ENCODE results near the gene ZNF385B.

ZNF385B gene

GRCh38 chr2:179772346-179772745 lies 89.1 kb downstream of the ZNF385B start:
- Histone ChIP-seq H4K91ac (ENCODE audit: low read depth, low read length) (no peak overlapping the region), H2BK5ac (ENCODE audit: low read depth, low read length, poor library complexity) (no peak overlapping the region), H3K4me3 (ENCODE audit: low read depth, low read length) (no peak overlapping the region), H2AK5ac (ENCODE audit: low read length) (no peak overlapping the region), H3K27me3 (ENCODE audit: insufficient read depth, low read length) (no peaks in the 10 kb centered on the region), H3K9ac (ENCODE audit: low read length) (no peak overlapping the region), H3K4me1 (ENCODE audit: control insufficient read depth in 1 of 2, insufficient read depth in 2 of 2, low read length in 2 of 2) (no peaks in the 10 kb centered on the region), H3K4ac (ENCODE audit: low read depth, low read length) (no peak overlapping the region), H2BK12ac (ENCODE audit: low read length) (no peak overlapping the region), H3K79me1 (ENCODE audit: low read length) (no peaks in the 10 kb centered on the region), H4K12ac (ENCODE audit: low read depth, low read length) (no peak overlapping the region), H4K8ac (ENCODE audit: low read depth, low read length) (no peak overlapping the region), H3K23ac (ENCODE audit: low read length) (no peak overlapping the region), H3K14ac (ENCODE audit: low read length) (no peak overlapping the region), H3K79me2 (ENCODE audit: control insufficient read depth, insufficient read depth, low read length, poor library complexity) (no peaks in the 10 kb centered on the region), H3K36me3 (ENCODE audit: control insufficient read depth in 1 of 2, insufficient read depth in 2 of 2, low read length in 2 of 2) (no peaks in the 10 kb centered on the region), H3K4me2 (ENCODE audit: low read length) (no peak overlapping the region), H2BK120ac (ENCODE audit: insufficient read depth, low read length, poor library complexity) (no peak overlapping the region), H3K9me3 (ENCODE audit: insufficient read depth, low read depth, low read length) (no peaks in the 10 kb centered on the region), H2AFZ (ENCODE audit: insufficient read depth, low read length, poor library complexity) (no peak overlapping the region), H3K27ac (ENCODE audit: low read depth, low read length) (no peak overlapping the region), H3K18ac (ENCODE audit: low read length) (no peak overlapping the region)
- no CpG with 5 or more reads among the region's 1 CpG for WGBS (ENCODE audit: extremely low coverage, insufficient coverage, insufficient read length)
- no peak for DNase-seq

DNA sequence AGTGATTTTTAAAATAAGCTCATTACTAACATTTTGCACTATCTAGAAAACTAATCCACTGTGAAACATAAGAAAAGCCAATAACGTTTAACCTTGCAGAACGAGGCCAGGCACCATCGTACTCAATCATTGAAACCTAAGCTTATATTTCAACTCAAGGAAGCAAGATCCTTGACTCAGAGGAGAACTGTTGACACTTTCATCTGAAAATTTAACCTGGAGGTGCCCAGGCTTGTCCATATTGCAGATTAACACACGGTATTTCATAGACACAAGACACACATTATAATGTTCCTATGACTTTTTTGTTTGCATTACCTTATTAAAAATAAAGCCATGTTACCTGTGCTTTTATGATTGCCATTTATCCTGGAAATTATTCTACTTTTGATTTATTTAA lies 89.6 kb downstream of the ZNF385B start:
- no peaks in the 10 kb centered on the region for H3K27me3 ChIP-seq (ENCODE audit: insufficient read depth, low read length)
- no peak overlapping the region for H2AFZ ChIP-seq (ENCODE audit: insufficient read depth, low read length, poor library complexity)
- WGBS (ENCODE audit: extremely low coverage, insufficient coverage, insufficient read length) = no CpG with 5 or more reads among the region's 4 CpGs
- H3K4me2 ChIP-seq (ENCODE audit: low read length) = no peak overlapping the region
- H3K4me3 ChIP-seq (ENCODE audit: low read depth, low read length) = no peak overlapping the region
- no peaks in the 10 kb centered on the region for H3K4me1 ChIP-seq (ENCODE audit: control insufficient read depth in 1 of 2, insufficient read depth in 2 of 2, low read length in 2 of 2)
- H2BK5ac ChIP-seq (ENCODE audit: low read depth, low read length, poor library complexity) = no peak overlapping the region
- no peak overlapping the region for H3K14ac ChIP-seq (ENCODE audit: low read length)
- H3K9ac ChIP-seq (ENCODE audit: low read length) = no peak overlapping the region
- no peak overlapping the region for H3K4ac ChIP-seq (ENCODE audit: low read depth, low read length)
- no peak for DNase-seq
- H3K18ac ChIP-seq (ENCODE audit: low read length) = no peak overlapping the region
- H3K79me1 ChIP-seq (ENCODE audit: low read length) = no peaks in the 10 kb centered on the region
- no peak overlapping the region for H2BK120ac ChIP-seq (ENCODE audit: insufficient read depth, low read length, poor library complexity)
- H4K91ac ChIP-seq (ENCODE audit: low read depth, low read length) = no peak overlapping the region
- no peaks in the 10 kb centered on the region for H3K36me3 ChIP-seq (ENCODE audit: control insufficient read depth in 1 of 2, insufficient read depth in 2 of 2, low read length in 2 of 2)
- H2AK5ac ChIP-seq (ENCODE audit: low read length) = no peak overlapping the region
- no peak overlapping the region for H4K12ac ChIP-seq (ENCODE audit: low read depth, low read length)
- no peak overlapping the region for H4K8ac ChIP-seq (ENCODE audit: low read depth, low read length)
- H3K23ac ChIP-seq (ENCODE audit: low read length) = no peak overlapping the region
- no peak overlapping the region for H2BK12ac ChIP-seq (ENCODE audit: low read length)
- no peaks in the 10 kb centered on the region for H3K79me2 ChIP-seq (ENCODE audit: control insufficient read depth, insufficient read depth, low read length, poor library complexity)
- no peaks in the 10 kb centered on the region for H3K9me3 ChIP-seq (ENCODE audit: insufficient read depth, low read depth, low read length)
- H3K27ac ChIP-seq (ENCODE audit: low read depth, low read length) = no peak overlapping the region

DNA sequence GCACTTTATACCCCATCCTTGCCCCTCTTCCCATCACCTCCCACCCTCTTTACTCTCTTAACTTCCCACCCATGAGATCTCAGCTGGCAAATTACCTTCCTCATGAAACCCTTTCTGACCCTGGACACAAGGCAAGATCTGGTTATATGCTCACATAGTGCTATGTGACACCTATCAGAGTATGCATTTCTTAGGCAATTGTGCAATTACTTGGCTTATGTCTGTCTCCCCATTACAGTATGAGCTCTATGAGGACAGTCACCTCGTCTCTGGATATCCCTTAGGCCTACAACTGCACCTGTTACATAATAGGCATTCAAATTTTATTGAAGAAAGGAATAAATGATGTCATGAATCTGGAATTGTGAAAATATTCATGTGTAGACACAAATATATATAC lies 91.4 kb downstream of the ZNF385B start:
- H2AK5ac ChIP-seq (ENCODE audit: low read length) = no peak overlapping the region
- no peak overlapping the region for H4K12ac ChIP-seq (ENCODE audit: low read depth, low read length)
- WGBS (ENCODE audit: extremely low coverage, insufficient coverage, insufficient read length) = no CpG with 5 or more reads among the region's 1 CpG
- H3K23ac ChIP-seq (ENCODE audit: low read length) = no peak overlapping the region
- no peak overlapping the region for H2BK120ac ChIP-seq (ENCODE audit: insufficient read depth, low read length, poor library complexity)
- no peak overlapping the region for H3K14ac ChIP-seq (ENCODE audit: low read length)
- H3K9me3 ChIP-seq (ENCODE audit: insufficient read depth, low read depth, low read length) = no peaks in the 10 kb centered on the region
- no peak overlapping the region for H3K18ac ChIP-seq (ENCODE audit: low read length)
- H3K79me1 ChIP-seq (ENCODE audit: low read length) = no peaks in the 10 kb centered on the region
- H2BK5ac ChIP-seq (ENCODE audit: low read depth, low read length, poor library complexity) = no peak overlapping the region
- no peak for DNase-seq
- H2BK12ac ChIP-seq (ENCODE audit: low read length) = no peak overlapping the region
- no peak overlapping the region for H2AFZ ChIP-seq (ENCODE audit: insufficient read depth, low read length, poor library complexity)
- H3K4ac ChIP-seq (ENCODE audit: low read depth, low read length) = no peak overlapping the region
- H3K79me2 ChIP-seq (ENCODE audit: control insufficient read depth, insufficient read depth, low read length, poor library complexity) = no peaks in the 10 kb centered on the region
- H3K9ac ChIP-seq (ENCODE audit: low read length) = no peak overlapping the region
- no peaks in the 10 kb centered on the region for H3K27me3 ChIP-seq (ENCODE audit: insufficient read depth, low read length)
- no peak overlapping the region for H3K4me2 ChIP-seq (ENCODE audit: low read length)
- no peak overlapping the region for H3K4me3 ChIP-seq (ENCODE audit: low read depth, low read length)
- H4K91ac ChIP-seq (ENCODE audit: low read depth, low read length) = no peak overlapping the region
- H3K4me1 ChIP-seq (ENCODE audit: control insufficient read depth in 1 of 2, insufficient read depth in 2 of 2, low read length in 2 of 2) = no peaks in the 10 kb centered on the region
- no peak overlapping the region for H3K27ac ChIP-seq (ENCODE audit: low read depth, low read length)
- no peaks in the 10 kb centered on the region for H3K36me3 ChIP-seq (ENCODE audit: control insufficient read depth in 1 of 2, insufficient read depth in 2 of 2, low read length in 2 of 2)
- no peak overlapping the region for H4K8ac ChIP-seq (ENCODE audit: low read depth, low read length)

GRCh38 chr2:179769323-179769722 lies 92.1 kb downstream of the ZNF385B start:
- no peak overlapping the region for H3K14ac ChIP-seq (ENCODE audit: low read length)
- H3K4me3 ChIP-seq (ENCODE audit: low read depth, low read length) = no peak overlapping the region

More at GRCh38 chr2:179769323-179769722, 92.1 kb downstream of the ZNF385B start:
- Histone ChIP-seq H2AFZ (ENCODE audit: insufficient read depth, low read length, poor library complexity) (no peak overlapping the region), H3K9me3 (ENCODE audit: insufficient read depth, low read depth, low read length) (no peaks in the 10 kb centered on the region), H2BK5ac (ENCODE audit: low read depth, low read length, poor library complexity) (no peak overlapping the region), H4K91ac (ENCODE audit: low read depth, low read length) (no peak overlapping the region), H3K4me1 (ENCODE audit: control insufficient read depth in 1 of 2, insufficient read depth in 2 of 2, low read length in 2 of 2) (no peaks in the 10 kb centered on the region), H4K12ac (ENCODE audit: low read depth, low read length) (no peak overlapping the region), H3K27ac (ENCODE audit: low read depth, low read length) (no peak overlapping the region), H3K4me2 (ENCODE audit: low read length) (no peak overlapping the region), H3K4ac (ENCODE audit: low read depth, low read length) (no peak overlapping the region), H3K9ac (ENCODE audit: low read length) (no peak overlapping the region), H4K8ac (ENCODE audit: low read depth, low read length) (no peak overlapping the region), H2AK5ac (ENCODE audit: low read length) (no peak overlapping the region), H3K79me1 (ENCODE audit: low read length) (no peaks in the 10 kb centered on the region), H3K79me2 (ENCODE audit: control insufficient read depth, insufficient read depth, low read length, poor library complexity) (no peaks in the 10 kb centered on the region), H3K36me3 (ENCODE audit: control insufficient read depth in 1 of 2, insufficient read depth in 2 of 2, low read length in 2 of 2) (no peaks in the 10 kb centered on the region), H3K23ac (ENCODE audit: low read length) (no peak overlapping the region), H2BK12ac (ENCODE audit: low read length) (no peak overlapping the region), H3K18ac (ENCODE audit: low read length) (no peak overlapping the region), H3K27me3 (ENCODE audit: insufficient read depth, low read length) (no peaks in the 10 kb centered on the region), H2BK120ac (ENCODE audit: insufficient read depth, low read length, poor library complexity) (no peak overlapping the region)
- WGBS (ENCODE audit: extremely low coverage, insufficient coverage, insufficient read length) = no CpG with 5 or more reads among the region's 8 CpGs
- no peak for DNase-seq
